Stimulated activated CD8-positive, alpha-beta memory T cell treated with anti-CD3 and anti-CD28 coated beads, Interleukin-7, amount 100 ng/mL, for 48 hours (primary cell): ENCODE results near the gene FLNC.
A peak's percentile ranks its signal among the peaks of the same experiment; 100 is the strongest.

Experiments used
- DNase-seq, 2 donors: peaks; one replicate each; pipeline ENCODE4 v3.0.0-alpha.2; 2020; ENCODE audit warnings: low read depth in 1 of 2; ENCODE audit errors: extremely low read depth in 1 of 2

FLNC gene

DNA sequence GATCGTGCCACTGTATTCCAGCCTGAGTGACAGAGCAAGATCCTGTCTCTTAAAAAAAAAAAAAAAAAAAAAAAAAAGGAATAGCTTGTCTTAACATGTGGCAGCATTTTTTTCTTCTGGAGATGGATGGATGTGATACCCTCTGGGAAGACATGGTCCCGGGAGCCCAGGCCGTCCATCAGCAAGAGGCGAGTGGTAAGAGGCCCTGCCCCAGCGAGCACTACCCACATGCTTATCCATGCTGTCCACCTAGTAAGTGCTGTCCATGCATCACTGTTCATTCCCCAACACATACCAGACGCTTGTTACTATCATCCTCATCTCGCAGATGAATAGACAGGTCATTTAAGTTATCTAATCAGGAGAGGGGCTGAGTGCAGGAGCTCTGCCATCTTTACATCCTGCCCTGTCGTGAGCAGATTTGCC lies 45.3 kb downstream of the FLNC start:
- DNase-seq, result no peak

DNA sequence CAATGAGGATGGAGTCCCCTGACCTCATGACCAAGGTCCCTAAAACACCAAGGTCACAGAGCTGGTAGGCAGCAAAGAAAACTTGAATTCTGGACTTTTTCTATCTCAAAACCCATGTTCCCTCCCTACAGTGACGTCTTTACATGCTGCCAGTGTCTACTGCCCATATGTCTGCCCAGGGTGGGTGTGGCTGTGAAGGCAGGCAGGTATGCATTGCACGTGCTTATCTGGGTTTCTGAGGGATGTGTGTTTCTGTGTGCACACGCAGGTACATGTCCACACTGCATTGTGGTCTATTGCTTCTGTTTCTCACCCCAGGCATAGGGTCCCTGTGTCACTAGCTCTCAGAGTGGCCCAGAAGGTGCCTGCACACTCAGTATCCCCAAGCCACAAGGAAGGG lies 45.9 kb downstream of the FLNC start:
- DNase-seq, result no peak

GRCh38 chr7:128876586-128876977 lies 46.4 kb downstream of the FLNC start:
- no peak for DNase-seq

DNA sequence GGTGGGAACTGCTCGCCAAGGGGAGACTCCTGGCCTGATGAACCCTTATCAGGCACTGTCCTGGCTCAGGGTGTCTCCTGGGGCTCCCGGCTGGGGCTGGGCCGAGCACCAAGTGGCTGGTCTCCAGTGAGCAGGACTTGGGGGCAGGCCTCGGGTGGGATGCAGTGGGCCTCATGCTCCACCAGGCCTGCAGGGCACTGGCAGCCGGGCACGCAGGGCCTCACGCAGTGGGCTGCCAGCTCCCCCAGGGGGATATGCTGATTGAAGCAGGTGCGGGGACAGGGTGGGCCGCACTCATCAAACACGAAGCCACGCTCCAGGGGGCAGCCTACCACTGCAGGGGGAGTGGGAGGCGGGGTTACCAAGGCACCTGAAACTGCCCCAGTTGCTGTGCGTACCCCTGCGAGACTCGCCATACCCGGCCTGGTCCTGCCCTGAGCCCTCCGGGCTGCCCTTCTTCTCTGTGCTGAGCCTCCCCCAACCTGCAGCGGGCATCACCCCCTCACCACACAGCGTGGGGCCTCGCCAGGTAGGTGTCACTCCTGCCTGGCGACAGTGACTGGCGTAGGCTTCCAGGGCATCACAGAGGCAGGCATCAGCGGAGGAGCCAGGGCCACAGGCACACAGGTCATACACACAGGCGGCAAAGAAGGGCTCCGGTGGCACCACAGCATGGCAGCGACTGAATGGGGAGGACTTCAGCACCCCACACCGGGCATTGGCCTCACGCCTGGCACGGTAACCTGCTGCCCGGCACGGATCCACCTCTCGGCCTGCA lies 47.0 kb downstream of the FLNC start:
- DNase-seq, result no peak

GRCh38 chr7:128877756-128878120 lies 47.5 kb downstream of the FLNC start:
- DNase-seq, result no peak

DNA sequence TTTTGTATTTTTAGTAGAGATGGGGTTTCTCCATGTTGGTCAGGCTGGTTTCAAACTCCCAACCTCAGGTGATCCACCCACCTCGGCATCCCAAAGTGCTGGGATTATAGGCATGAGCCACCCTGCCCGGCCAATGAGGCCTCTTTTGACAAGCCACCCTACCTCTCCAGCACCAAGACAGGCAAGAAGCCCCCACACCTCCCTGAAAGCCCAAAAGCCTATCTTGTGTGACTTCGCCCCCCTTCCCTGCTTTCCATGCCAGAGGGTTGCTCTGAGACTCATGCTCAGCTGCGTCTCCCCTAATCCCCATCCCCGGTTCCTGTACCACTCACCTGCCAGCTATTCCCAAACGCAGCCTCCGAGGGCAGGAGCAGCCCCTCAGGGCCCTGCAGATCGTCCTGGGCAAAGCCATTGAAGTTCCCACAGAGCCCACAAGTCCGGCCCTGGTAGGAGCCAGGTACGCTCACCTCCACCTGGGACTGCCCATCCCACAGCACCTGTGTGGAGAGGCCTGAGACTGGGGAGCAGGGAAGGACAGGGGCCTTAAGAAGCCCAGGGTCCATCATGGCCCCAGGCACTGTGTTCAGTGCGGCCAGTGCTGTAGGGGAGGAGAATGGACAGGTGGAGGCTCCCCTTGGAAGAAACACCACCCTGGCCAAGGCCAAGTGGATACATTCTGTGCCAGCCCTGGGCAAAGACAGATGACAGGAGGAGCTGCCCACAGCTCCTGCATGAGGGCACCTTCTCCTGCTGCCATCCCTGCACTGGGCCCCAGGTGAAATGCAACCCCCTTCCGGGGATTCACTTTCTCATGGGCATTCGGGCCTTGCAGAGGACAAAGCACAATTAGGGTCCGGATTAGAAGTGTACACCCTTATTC lies 48.3 kb downstream of the FLNC start:
- DNase-seq, result no peak

- DNase-seq, result no peak
Observed at GRCh38 chr7:128879461-128879938, 49.3 kb downstream of the FLNC start.

DNA sequence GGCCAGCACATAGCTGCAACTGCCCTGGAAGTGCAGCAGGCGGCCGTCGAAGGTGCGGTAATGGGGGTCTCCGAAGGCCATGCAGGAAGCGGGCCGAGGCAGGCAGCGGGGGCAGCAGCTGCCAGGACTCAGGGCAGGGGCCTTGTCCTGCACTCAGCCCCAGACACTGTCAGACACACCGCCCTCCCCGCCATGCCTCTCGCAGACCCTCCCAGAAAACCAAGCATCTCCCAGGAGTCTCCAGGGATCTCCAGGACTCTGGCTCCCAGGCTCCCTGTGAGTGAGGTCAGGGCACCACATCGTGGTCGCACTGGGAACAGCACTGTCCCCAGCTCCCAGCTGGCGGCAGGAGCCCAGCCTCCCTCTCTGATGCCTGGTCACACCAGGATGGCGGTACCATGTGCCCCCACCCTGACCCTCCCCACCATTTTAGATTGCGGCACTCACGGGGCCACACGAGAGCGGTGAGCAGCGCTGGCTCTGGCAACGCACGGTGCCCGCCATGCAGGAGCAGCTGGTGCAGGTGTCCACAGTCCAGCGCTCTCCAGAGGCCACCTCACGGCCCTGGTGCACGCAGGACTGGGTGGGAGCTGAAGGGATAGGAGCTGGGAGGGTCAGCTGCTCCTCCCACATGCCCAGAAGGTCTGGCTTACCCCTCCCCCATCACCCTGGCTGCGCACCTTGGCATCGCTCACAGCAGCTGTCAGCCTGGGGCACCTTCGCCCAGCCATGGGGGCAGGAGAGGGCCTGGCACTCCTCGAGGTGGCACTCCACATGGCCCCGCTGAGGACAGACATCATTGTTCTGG lies 49.9 kb downstream of the FLNC start:
- DNase-seq, result no peak

DNA sequence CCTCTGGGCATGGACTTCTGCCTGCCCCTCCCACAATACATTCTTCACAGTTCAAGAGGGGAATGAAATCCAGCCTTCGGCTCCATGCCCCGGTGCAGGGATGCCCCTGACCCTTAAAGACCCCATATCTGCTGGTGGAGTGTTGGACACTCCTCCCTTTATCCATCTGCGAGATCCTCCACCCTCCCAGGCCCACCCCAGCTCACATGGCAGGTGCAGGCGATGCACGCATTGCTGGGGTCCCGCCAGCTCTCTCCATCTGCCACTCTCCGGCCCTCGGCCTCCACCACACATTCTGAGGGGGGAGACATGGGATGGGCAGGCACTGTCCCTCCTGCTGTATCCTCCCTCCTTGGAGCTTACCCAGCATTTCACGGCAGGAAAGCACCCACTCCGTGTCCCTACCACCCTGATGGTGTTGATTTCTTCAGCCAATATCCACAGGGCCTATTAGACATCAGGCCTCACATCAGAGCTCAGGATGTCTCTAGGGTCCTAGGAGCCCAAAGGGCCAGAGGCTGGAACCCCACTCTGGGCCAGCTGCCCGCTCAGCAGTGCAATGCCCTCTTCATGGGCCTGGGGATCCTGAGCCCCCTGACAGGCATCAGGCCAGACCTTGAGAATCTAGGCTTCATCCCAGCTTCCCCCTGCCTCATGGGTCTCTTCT lies 50.7 kb downstream of the FLNC start:
- no peak for DNase-seq

DNA sequence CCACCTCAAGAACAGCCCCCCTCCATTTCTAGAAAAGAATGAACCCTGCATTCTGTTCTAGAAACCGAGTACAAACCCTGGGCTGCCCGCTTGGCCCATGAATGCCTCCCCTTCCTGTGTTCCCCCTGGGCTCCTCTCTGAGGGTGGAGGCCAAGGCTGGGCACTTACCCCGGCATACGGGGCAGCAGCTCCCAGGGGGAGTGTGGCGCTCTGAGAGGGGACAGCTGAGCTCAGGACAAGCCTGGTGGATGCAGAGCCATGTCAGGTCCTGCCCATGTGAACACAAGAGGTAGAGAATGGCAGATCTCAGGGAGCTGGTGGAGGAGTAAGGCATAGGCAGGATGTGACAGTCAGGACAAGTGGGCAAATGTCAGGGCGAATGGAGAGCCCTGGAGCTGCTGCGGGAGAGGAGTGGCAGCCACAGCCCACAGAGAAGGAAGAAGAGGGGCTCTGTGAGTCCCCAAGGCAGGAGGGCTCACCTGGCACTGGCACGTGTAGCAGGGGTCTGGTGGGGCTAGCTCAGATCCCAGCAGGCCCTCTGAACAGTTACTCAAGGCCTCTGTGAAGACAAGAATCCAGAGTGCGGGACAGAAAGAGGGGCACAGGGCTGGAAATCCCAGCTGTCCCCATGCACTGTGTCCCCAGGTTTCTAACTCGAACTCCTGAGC lies 51.4 kb downstream of the FLNC start:
- DNase-seq, result no peak

DNA sequence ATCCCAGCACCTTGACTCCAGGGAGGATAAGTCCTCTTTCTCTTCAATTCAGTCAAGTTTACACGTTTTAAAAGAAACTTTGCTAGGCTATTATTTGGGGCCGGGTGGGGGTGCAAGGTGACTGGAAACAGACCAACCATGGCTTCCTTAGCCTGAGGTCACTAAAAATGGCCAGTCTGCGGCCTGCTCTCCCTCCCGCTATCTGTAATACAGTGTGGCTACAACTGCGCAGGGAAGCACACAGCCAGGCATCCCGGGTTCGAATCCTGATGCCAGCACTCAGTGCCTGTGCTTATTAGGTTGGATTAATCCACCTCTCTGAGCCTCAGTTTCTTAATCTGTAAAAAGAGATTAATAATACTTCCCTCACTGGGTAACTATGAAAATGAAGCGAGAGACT lies 51.9 kb downstream of the FLNC start:
- DNase-seq, result no peak

- DNase-seq, result peak; percentile 55 to 64
Observed at GRCh38 chr7:128883622-128884448, 53.6 kb downstream of the FLNC start.

- DNase-seq, result no peak
Observed at GRCh38 chr7:128884561-128885369, 54.6 kb downstream of the FLNC start.

GRCh38 chr7:128885370-128886187 lies 55.4 kb downstream of the FLNC start:
- no peak for DNase-seq

DNA sequence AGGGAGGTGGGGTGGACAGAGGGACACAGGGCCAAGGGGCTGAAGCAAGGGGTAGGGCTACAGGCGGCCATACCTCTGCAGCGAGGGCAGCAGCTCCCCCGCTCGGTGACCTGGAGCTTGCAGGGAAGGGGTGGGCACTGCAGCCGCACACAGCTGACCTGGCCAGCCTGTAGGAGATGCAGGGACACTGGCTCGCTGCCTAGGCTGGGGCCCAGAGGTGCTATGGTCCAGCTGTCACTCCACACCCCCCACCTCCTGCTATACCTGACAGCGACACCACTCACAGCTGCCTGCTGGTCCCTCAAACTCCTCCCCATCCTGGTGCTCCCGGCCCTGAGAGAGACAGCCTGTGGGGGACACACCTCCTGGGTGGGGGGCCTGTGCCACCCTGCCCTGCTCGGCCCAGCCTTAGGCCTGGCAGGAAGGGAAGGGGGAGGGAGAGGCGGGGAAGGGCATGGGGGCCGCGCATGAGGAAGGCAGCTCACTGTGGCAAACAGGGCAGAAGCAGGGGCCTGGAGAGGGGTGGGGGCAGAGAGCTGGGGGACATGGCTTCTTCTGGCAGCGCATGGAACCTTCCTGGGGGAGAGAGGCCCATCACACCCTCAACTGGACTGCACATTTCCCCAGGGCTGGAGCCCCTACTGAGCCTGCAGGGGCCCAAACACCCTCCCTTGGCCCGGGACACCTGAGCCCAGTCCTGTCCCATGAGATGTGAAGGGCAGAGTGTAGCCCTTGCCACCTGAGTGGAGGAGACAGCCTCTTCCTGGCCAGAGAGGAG lies 56.4 kb downstream of the FLNC start:
- no peak for DNase-seq

DNA sequence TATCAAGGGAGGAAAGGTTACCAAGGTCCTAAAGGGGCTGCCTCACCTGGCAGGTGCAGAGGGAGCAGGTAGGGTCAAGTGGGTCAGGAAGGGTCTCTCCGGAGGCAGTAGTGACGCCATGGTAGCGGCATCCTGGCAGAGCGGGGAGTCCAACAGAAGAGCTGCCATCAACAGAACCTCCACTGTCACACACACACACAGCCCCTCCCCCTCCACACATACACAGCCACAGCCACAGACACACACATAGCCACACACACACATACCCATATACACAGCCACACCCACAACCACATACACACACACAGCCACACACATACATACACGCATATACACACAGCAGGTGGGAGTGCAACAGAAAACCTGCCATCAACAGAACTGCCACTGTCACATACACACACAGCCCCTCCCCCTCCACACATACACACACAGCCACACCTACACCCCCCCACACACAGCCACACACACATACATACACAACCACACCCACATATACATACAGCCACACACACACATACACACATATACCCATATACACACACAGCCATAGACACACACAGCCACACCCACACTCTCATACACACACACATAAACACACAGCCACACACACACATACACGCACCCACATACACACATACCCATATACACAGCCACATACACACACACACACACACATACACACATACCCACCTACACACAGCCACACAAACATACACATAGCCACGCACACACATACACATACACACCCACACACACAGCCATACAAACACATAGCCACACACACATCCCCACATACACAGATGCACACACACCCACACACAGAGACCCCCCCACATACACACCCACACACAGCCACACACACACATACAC lies 57.2 kb downstream of the FLNC start:
- DNase-seq, result no peak
